HEK293 (cell line): ENCODE data around the gene MYO1B.

Source experiments
- CTCF ChIA-PET: fragments of 350-600 bp; formaldehyde crosslinking; extraction: SDS; loops from one replicate; lab custom pipeline; 2021; ENCODE audit warnings: antibody characterized with exemption; lab: Yijun Ruan, JAX
- POLR2A ChIA-PET: fragments of 300-600 bp; formaldehyde crosslinking; extraction: SDS; loops from one replicate; lab custom pipeline; 2020; ENCODE audit warnings: antibody characterized with exemption, inconsistent platforms; lab: Yijun Ruan, JAX
- H3K27ac ChIP-seq: fragments of 200-500 bp; sonication (Bioruptor generic); 2 replicates; pipeline ENCODE4 v1.5.1; 2014; ENCODE audit warnings: low read depth, low read length, control low read depth, inconsistent platforms; ENCODE audit errors: extremely low read depth
- H3K36me3 ChIP-seq, 2 experiments: fragments of 200-500 bp in 1 of 2; sonication (Bioruptor generic) in 1 of 2; 1 replicate in 1 of 2; 2 replicates in 1 of 2; pipeline ENCODE4 v1.5.1; 2014 to 2017; ENCODE audit warnings: inconsistent platforms in 2 of 2, low read length in 2 of 2; ENCODE audit not compliant: control insufficient read depth in 2 of 2, insufficient read depth in 1 of 2
- H3K4me1 ChIP-seq: fragments of 200-500 bp; sonication (Bioruptor generic); 2 replicates; pipeline ENCODE4 v1.5.1; 2014; ENCODE audit warnings: mild to moderate bottlenecking, low read length, inconsistent platforms; ENCODE audit not compliant: control insufficient read depth, insufficient read depth
- H3K4me3 ChIP-seq: 2 replicates; pipeline ENCODE4 v1.5.1; 2011; ENCODE audit warnings: low read depth, mild to moderate bottlenecking, control low read depth, low read length, moderate library complexity
- H3K9me3 ChIP-seq: fragments of 200-500 bp; sonication (Bioruptor generic); 2 replicates; pipeline ENCODE4 v1.5.1; 2014; ENCODE audit warnings: low read depth, low read length, inconsistent platforms; ENCODE audit not compliant: control insufficient read depth, insufficient read depth
- HIC1 ChIP-seq: fragments of 450-650 bp; formaldehyde crosslinking; IDR thresholded peaks from 2 replicates; pipeline ENCODE4 v1.5.1; 2016; ENCODE audit warnings: missing biosample characterization, missing genetic modification characterization
- KLF1 ChIP-seq: fragments of 450-650 bp; formaldehyde crosslinking; IDR thresholded peaks from 2 replicates; pipeline ENCODE4 v1.5.1; 2016; ENCODE audit warnings: missing biosample characterization, missing genetic modification characterization
- KLF17 ChIP-seq: fragments of 450-650 bp; formaldehyde crosslinking; IDR thresholded peaks from 2 replicates; pipeline ENCODE4 v1.5.1; 2016; ENCODE audit warnings: missing biosample characterization, missing genetic modification characterization
- OSR2 ChIP-seq: fragments of 450-650 bp; formaldehyde crosslinking; IDR thresholded peaks from 2 replicates; pipeline ENCODE4 v1.5.1; 2016; ENCODE audit warnings: missing biosample characterization, missing genetic modification characterization
- PRDM10 ChIP-seq: fragments of 450-650 bp; formaldehyde crosslinking; IDR thresholded peaks from 2 replicates; pipeline ENCODE4 v1.5.1; 2016; ENCODE audit warnings: missing biosample characterization, missing genetic modification characterization
- SCRT2 ChIP-seq: fragments of 450-650 bp; formaldehyde crosslinking; IDR thresholded peaks from 2 replicates; pipeline ENCODE4 v1.5.1; 2016; ENCODE audit warnings: missing biosample characterization, missing genetic modification characterization
- TSHZ1 ChIP-seq: fragments of 450-650 bp; formaldehyde crosslinking; IDR thresholded peaks from 2 replicates; pipeline ENCODE4 v1.5.1; 2016; ENCODE audit warnings: missing biosample characterization, missing genetic modification characterization, borderline replicate concordance
- YY2 ChIP-seq: fragments of 450-650 bp; formaldehyde crosslinking; IDR thresholded peaks from 2 replicates; pipeline ENCODE4 v1.5.1; 2016; ENCODE audit warnings: missing biosample characterization, missing genetic modification characterization
- ZNF10 ChIP-seq: fragments of 450-650 bp; formaldehyde crosslinking; IDR thresholded peaks from 2 replicates; pipeline ENCODE4 v1.5.1; 2017; ENCODE audit warnings: missing biosample characterization, missing genetic modification characterization
- ZNF155 ChIP-seq: fragments of 450-650 bp; formaldehyde crosslinking; IDR thresholded peaks from 2 replicates; pipeline ENCODE4 v1.5.1; 2016; ENCODE audit warnings: missing biosample characterization, missing genetic modification characterization
- ZNF19 ChIP-seq: fragments of 450-650 bp; formaldehyde crosslinking; IDR thresholded peaks from 2 replicates; pipeline ENCODE4; 2016; ENCODE audit warnings: missing biosample characterization, missing genetic modification characterization, low read depth
- ZNF354C ChIP-seq: fragments of 450-650 bp; formaldehyde crosslinking; IDR thresholded peaks from 2 replicates; pipeline ENCODE4 v1.5.1; 2016; ENCODE audit warnings: missing biosample characterization, missing genetic modification characterization, low read depth, borderline replicate concordance
- ZNF433 ChIP-seq: fragments of 450-650 bp; formaldehyde crosslinking; IDR thresholded peaks from 2 replicates; pipeline ENCODE4 v1.5.1; 2016; ENCODE audit warnings: missing biosample characterization, missing genetic modification characterization, low read depth
- ZNF501 ChIP-seq: fragments of 450-650 bp; formaldehyde crosslinking; IDR thresholded peaks from 2 replicates; pipeline ENCODE4 v1.5.1; 2016; ENCODE audit warnings: missing biosample characterization, missing genetic modification characterization
- ZNF560 ChIP-seq: fragments of 450-650 bp; formaldehyde crosslinking; IDR thresholded peaks from 2 replicates; pipeline ENCODE4 v1.5.1; 2017; ENCODE audit warnings: missing biosample characterization, missing genetic modification characterization, borderline replicate concordance
- ZNF596 ChIP-seq: fragments of 450-650 bp; IDR thresholded peaks from 2 replicates; pipeline ENCODE4 v1.5.0; 2018; ENCODE audit warnings: missing biosample characterization, mild to moderate bottlenecking, missing genetic modification characterization, moderate library complexity
- ZNF624 ChIP-seq: fragments of 450-650 bp; formaldehyde crosslinking; IDR thresholded peaks from 2 replicates; pipeline ENCODE4 v1.5.1; 2017; ENCODE audit warnings: missing biosample characterization, missing genetic modification characterization
- ZNF747 ChIP-seq: fragments of 450-650 bp; formaldehyde crosslinking; IDR thresholded peaks from 2 replicates; pipeline ENCODE4 v1.5.1; 2016; ENCODE audit warnings: missing biosample characterization, missing genetic modification characterization
- ZNF785 ChIP-seq: fragments of 450-650 bp; formaldehyde crosslinking; IDR thresholded peaks from 2 replicates; pipeline ENCODE4 v1.5.1; 2016; ENCODE audit warnings: missing biosample characterization, missing genetic modification characterization

The MYO1B gene

GRCh38 chr2:191233533-191233932 is 11.7 kb upstream of the MYO1B start (continued):
- TF ChIP-seq HIC1 (tag by site-specific recombination) (no peak), ZNF155 (tag by site-specific recombination) (no peak), ZNF19 (tag by site-specific recombination) (no peak), SCRT2 (tag by site-specific recombination) (no peak), KLF1 (tag by site-specific recombination) (no peak), KLF17 (no peak), YY2 (no peak), TSHZ1 (tag by site-specific recombination) (no peak), ZNF433 (tag by site-specific recombination) (no peak), ZNF624 (tag by site-specific recombination) (no peak), PRDM10 (no peak)

- Histone ChIP-seq H3K27ac (no peak overlapping the region), H3K4me1 (no peaks in the 10 kb centered on the region), H3K9me3 (no peaks in the 10 kb centered on the region), H3K36me3 (no peaks in the 10 kb centered on the region)
- ChIA-PET POLR2A (no interaction called here), CTCF (no interaction called here)
- TF ChIP-seq ZNF785 (tag by site-specific recombination) (no peak), ZNF19 (tag by site-specific recombination) (no peak), ZNF10 (tag by site-specific recombination) (no peak), HIC1 (tag by site-specific recombination) (no peak), ZNF596 (tag by site-specific recombination) (no peak), ZNF560 (no peak), OSR2 (tag by site-specific recombination) (no peak), ZNF501 (tag by site-specific recombination) (no peak), ZNF354C (tag by site-specific recombination) (no peak), ZNF747 (no peak)
- TF ChIP-seq, all 188 proteins: peak for 0
- H3K4me3 ChIP-seq = no peak overlapping the region
Measured at GRCh38 chr2:191234376-191234775, 10.8 kb upstream of the MYO1B start.
